Measurements from ENCODE around the gene ST3GAL3. TPM values are rescaled to one million over a fixed set of nuclear protein-coding genes. Genes with fewer than 3 reads are reported as not detected.
A peak's percentile ranks its signal among the peaks of the same experiment; 100 is the strongest.

ST3GAL3 gene
- total RNA-seq, 2 donors from 2014 or later: 21.8 to 23.7 TPM

DNA sequence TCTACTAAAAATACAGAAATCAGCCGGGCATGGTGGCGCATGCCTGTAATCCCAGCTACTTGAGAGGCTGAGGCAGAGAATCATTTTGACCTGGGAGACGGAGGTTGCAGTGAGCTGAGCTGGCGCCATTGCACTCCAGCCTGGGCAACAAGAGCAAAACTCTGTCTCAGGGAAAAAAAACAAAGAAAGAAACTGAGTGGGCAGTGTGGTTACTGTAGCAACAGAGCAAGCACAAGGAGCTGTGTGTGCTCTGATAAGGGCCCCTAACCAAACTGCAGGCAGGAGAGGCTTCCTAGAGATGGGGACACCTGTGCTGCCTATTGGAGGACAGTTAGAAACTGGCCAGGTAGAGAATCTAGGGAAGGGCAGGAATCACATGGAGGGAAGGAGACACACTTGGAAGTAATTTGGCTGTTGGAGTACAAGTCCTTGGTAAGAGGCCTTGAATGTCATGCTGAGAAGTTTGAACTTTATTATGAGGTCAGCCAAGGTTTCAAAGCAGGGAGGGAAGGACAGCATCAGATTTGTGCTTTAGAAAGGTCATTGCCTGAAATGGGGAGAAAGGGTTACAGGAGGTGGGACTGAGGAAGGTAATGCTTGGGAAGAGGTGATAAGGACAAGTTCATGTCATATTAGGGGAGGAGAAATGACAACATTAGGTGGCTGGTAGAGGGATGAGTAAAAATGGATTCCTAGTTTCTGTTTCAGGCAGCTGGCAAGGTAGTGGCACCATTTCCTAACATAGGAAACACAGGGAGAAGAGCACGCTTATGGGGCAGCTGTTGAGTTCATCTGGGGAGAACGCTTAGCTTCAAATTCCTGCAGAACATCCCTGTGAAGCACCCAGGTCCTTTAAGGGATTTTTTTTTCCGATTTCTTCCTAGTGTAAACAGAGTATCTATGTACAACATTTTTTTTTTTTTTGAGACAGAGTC lies 157.0 kb downstream of the ST3GAL3 start:
- peak overlapping the region; percentile 40 for H3K27ac Mint-ChIP-seq
- H3K4me3 Mint-ChIP-seq: peak overlapping the region; percentile 6
- ATAC-seq (replicated peaks): peak; percentile 48
- H3K9me3 Mint-ChIP-seq: no peaks in the 10 kb centered on the region
- H3K27me3 Mint-ChIP-seq: no peaks in the 10 kb centered on the region
- peaks cover 5% of the 10 kb centered on the region for H3K36me3 Mint-ChIP-seq (ENCODE audit: low read depth)
- H3K4me1 Mint-ChIP-seq: peaks cover 14% of the 10 kb centered on the region

DNA sequence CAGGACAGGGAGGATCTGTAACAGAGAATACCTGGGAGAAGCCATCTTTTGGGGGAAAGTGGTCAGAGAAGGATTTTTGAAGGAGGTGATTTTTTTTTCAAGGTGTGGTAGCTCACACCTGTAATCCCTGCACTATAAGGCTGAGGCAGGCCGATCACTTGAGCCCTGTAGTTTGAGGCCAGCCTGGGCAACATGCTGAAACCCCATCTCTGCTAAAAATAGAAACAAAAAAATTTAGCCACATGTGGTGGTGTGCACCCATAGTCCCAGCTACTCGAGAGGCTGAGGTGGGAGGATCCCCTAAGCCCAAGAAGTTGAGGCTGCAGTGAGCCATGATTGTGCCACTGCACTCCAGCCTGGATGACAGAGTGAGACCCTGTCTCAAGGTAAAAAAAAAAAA lies 158.9 kb downstream of the ST3GAL3 start:
- Mint-ChIP-seq H3K9me3 (no peaks in the 10 kb centered on the region), H3K27me3 (no peaks in the 10 kb centered on the region), H3K27ac (peak overlapping the region; percentile 40), H3K4me1 (peaks cover 14% of the 10 kb centered on the region), H3K4me3 (peak overlapping the region; percentile 6), H3K36me3 (ENCODE audit: low read depth) (peaks cover 5% of the 10 kb centered on the region)
- no peak for ATAC-seq (replicated peaks)

DNA sequence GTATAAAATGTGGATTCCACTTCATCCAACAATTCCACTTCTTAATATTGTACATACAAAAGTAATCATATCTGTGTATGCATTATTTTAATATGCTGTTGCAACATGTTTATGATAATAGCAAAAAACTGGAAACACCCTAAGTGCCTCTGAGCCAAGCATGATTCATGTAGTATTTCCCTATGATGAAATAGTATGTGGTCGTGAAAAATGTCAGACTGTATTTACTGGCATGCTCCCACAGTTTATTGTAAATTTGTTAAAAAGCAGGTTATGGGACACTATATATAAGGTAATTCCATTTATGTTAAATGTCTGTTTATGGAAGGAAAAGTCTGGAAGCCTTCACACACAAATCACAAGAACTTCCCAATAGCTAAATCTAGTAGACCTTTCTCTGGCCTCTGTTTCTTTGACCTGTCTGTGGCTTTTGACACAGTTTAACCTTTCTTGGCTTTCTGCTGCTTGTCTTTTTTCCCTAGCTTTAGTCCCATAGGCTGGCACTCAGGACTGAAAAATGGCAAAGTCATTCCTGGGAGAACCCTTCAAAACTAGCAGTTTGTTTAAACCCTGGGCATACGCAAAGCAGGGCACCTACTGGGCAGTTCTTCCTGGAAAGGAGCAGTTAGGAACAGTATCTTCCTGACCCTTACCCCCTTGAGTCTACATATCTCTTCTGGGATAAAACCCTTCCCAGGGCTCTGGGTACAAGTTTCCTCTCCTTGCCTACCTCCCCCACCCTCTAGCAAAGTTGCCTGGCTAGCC lies 160.8 kb downstream of the ST3GAL3 start:
- Mint-ChIP-seq H3K27me3 (no peaks in the 10 kb centered on the region), H3K27ac (peak overlapping the region; percentile 49)
- ATAC-seq (replicated peaks): peak; percentile 42

DNA sequence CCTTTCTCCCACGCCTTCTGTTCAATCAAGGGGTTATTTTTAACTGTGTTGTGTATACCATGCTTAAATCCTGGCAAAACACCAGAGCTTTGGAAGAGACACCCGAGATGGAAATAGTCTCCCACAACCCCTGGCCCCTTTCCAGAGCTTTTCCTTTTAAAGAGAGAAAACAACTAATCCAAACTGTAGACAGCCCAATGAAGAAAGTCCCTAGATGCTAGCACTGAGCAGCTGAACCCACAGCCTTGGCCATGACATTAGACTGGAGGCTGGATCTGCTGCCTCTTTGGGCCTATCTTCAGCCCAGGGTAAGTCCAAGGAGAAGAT lies 161.4 kb downstream of the ST3GAL3 start:
- H3K9me3 Mint-ChIP-seq: no peaks in the 10 kb centered on the region
- peak overlapping the region; percentile 49 for H3K27ac Mint-ChIP-seq
- no peaks in the 10 kb centered on the region for H3K36me3 Mint-ChIP-seq (ENCODE audit: low read depth)
- H3K27me3 Mint-ChIP-seq: no peaks in the 10 kb centered on the region
- ATAC-seq (replicated peaks): no peak
- peaks cover 14% of the 10 kb centered on the region for H3K4me1 Mint-ChIP-seq
- no peak overlapping the region for H3K4me3 Mint-ChIP-seq

More for the DNA sequence above, 160.8 kb downstream of the ST3GAL3 start:
- Mint-ChIP-seq H3K36me3 (ENCODE audit: low read depth) (no peaks in the 10 kb centered on the region), H3K4me3 (no peak overlapping the region), H3K9me3 (no peaks in the 10 kb centered on the region), H3K4me1 (peaks cover 14% of the 10 kb centered on the region)

DNA sequence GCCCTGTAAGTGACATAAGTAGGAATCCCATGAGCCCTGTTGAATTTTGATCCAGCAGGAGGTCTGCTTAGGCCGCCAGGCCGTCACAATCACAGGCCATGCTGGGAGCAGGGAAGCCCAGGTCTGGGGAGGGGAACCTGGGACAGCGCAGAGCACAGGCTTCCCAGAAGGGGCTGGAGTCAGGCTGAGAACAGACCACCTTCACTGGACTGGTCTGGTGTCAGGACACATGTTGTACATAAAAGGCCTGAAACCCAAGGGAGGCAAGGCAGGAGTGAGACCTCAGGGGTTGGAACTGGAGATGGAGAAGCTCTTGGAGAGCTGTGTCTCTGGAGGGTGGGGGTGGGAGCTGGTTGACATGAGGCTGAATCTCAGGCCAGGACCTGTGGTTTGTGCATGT lies 163.0 kb downstream of the ST3GAL3 start:
- Mint-ChIP-seq H3K4me1 (peaks cover 6% of the 10 kb centered on the region), H3K27ac (peak overlapping the region; percentile 53), H3K36me3 (ENCODE audit: low read depth) (no peaks in the 10 kb centered on the region), H3K9me3 (no peaks in the 10 kb centered on the region), H3K27me3 (no peaks in the 10 kb centered on the region), H3K4me3 (no peak overlapping the region)
- ATAC-seq (replicated peaks): no peak

DNA sequence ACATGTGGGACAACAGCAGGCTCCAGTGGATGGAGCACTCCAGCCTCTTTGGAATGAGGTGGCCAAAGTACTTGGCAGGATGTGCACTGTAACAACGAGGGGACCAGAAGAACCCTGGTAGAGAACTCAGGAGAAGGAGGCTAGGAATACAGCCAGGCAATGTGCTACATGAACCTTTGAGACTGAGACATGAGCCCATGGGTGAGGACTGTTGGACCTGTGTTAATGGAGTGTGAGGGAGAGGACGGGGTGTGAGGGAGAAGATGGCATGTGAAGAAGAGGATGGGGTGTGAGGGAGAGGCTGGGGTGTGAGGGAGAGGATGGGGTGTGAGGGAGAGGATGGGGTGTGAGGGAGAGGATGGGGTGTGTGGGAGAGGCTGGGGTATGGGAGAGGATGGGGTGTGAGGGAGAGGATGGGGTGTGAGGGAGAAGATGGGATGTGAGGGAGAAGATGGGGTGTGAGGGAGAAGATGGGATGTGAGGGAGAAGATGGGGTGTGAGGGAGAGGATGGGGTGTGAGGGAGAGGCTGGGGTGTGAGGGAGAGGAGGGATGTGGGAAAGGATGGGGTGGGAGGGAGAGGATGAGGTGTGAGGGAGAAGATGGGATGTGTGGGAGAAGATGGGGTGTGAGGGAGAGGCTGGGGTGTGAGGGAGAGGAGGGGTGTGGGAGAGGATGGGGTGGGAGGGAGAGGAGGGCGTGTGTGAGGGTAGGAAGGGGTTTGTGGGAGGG lies 164.0 kb downstream of the ST3GAL3 start:
- H3K4me3 Mint-ChIP-seq: no peak overlapping the region
- no peaks in the 10 kb centered on the region for H3K4me1 Mint-ChIP-seq
- H3K27ac Mint-ChIP-seq: peak overlapping the region; percentile 53
- ATAC-seq (replicated peaks): no peak
- H3K36me3 Mint-ChIP-seq (ENCODE audit: low read depth): no peaks in the 10 kb centered on the region
- no peaks in the 10 kb centered on the region for H3K27me3 Mint-ChIP-seq
- no peaks in the 10 kb centered on the region for H3K9me3 Mint-ChIP-seq

DNA sequence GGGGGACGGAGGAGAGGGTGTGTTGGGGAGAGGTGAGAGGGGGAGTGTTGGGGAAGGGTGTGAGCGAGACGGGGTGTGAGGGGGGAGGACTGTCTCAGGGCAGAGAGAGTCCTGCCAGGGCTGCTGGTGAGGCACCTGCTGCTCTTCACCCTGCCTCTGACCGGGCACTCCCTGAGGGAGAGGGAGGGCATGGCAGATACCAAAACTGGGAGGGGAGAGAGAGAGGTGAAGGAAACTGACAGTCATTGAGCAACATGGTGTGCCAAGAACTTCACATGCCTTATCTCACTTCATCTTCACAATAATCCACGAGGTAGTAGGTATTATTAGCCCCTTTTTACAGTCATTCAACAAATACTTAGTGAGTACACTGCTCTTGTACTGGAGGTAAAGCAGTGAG lies 164.9 kb downstream of the ST3GAL3 start:
- ATAC-seq (replicated peaks): no peak
- Mint-ChIP-seq H3K27ac (no peak overlapping the region), H3K27me3 (no peaks in the 10 kb centered on the region)

DNA sequence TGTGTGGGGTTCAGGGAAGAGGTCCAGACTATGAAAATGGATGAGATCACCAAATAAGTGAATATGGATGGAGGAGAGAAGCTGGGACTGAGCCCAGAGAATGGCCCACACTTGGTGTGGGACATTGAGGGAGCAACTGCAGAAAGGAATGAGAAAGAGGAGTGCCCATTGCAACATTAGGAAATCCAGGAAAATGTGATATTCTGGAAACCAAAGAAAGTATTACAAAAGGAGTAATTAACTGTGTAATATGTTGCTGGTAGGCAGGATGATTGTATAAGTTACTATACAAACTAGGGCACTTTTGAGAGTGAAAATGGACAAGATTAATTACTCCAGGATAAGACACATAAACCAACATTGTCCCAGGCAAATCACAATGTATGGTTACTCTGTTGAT lies 166.5 kb downstream of the ST3GAL3 start:
- no peak for ATAC-seq (replicated peaks)
- H3K27ac Mint-ChIP-seq: no peak overlapping the region
- H3K4me3 Mint-ChIP-seq: no peak overlapping the region
- no peaks in the 10 kb centered on the region for H3K9me3 Mint-ChIP-seq
- H3K4me1 Mint-ChIP-seq: no peaks in the 10 kb centered on the region
- H3K36me3 Mint-ChIP-seq (ENCODE audit: low read depth): no peaks in the 10 kb centered on the region
- no peaks in the 10 kb centered on the region for H3K27me3 Mint-ChIP-seq

More for the DNA sequence above, 164.9 kb downstream of the ST3GAL3 start:
- Mint-ChIP-seq H3K9me3 (no peaks in the 10 kb centered on the region), H3K36me3 (ENCODE audit: low read depth) (no peaks in the 10 kb centered on the region), H3K4me3 (no peak overlapping the region), H3K4me1 (no peaks in the 10 kb centered on the region)

DNA sequence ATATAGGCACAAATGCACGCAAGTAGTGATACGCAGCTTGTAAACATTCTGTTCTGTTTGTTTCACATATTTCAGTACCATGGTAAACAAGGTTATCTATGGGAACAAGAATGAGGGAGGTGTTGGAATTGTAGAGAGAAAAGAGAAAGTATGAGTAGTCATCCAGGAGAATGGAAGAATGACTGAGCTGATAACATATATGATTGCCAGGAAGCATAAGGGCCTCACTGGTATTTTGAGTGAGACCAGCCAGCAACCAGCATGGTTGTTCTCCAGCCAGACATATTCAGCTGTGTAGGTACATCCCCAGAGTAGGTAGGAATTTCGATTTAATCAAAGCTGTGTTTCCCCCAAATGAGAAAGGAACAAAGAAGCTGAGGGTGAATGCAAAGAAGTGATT lies 167.4 kb downstream of the ST3GAL3 start:
- no peak for ATAC-seq (replicated peaks)
- H3K9me3 Mint-ChIP-seq: no peaks in the 10 kb centered on the region
- H3K27me3 Mint-ChIP-seq: no peaks in the 10 kb centered on the region
- no peak overlapping the region for H3K4me3 Mint-ChIP-seq
- no peak overlapping the region for H3K27ac Mint-ChIP-seq
- no peaks in the 10 kb centered on the region for H3K4me1 Mint-ChIP-seq
- H3K36me3 Mint-ChIP-seq (ENCODE audit: low read depth): no peaks in the 10 kb centered on the region

DNA sequence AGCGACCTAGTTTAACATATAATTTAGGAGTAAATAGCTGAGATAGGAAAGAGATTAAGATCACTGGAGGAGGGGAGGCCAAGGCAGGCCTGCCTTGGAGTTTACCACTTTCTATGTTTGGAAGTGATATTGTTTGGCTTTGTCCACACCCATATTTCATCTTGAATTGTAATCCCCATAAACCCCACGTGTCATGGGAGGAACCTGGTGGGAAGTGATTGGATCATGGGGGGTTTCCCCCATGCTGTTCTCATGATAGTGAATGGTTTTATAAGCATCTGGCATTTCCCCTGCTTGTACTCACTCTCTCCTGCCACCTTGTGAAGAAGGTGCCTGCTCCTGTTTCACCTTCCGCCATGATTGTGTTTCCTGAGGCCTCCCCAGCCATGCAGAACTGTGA lies 168.0 kb downstream of the ST3GAL3 start:
- Mint-ChIP-seq H3K4me3 (no peak overlapping the region), H3K36me3 (ENCODE audit: low read depth) (no peaks in the 10 kb centered on the region), H3K27me3 (no peaks in the 10 kb centered on the region), H3K27ac (no peak overlapping the region), H3K9me3 (no peaks in the 10 kb centered on the region), H3K4me1 (no peaks in the 10 kb centered on the region)
- ATAC-seq (replicated peaks): no peak

DNA sequence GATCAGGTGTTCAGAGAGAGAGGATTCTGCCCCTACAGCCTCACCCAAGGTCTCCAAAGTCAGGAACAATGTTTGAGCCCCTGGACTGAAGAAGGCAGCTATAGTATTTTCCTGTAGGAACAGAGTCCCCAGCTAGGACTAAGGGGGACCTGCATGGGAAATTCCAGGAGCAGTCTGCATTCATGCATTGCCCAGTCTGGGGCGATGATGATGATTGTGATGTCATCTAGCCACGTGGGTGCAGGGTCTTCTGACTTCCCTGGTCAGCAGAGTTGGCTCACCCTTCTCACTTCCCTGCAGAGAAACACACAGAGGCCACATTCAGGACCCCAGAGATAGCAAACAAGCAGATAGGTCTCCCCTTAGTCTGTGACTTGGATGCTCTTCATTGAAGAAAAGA lies 169.8 kb downstream of the ST3GAL3 start:
- H3K27me3 Mint-ChIP-seq: no peaks in the 10 kb centered on the region
- no peak overlapping the region for H3K27ac Mint-ChIP-seq
- H3K9me3 Mint-ChIP-seq: no peaks in the 10 kb centered on the region
- H3K4me1 Mint-ChIP-seq: no peaks in the 10 kb centered on the region
- no peak overlapping the region for H3K4me3 Mint-ChIP-seq
- ATAC-seq (replicated peaks): no peak
- no peaks in the 10 kb centered on the region for H3K36me3 Mint-ChIP-seq (ENCODE audit: low read depth)

DNA sequence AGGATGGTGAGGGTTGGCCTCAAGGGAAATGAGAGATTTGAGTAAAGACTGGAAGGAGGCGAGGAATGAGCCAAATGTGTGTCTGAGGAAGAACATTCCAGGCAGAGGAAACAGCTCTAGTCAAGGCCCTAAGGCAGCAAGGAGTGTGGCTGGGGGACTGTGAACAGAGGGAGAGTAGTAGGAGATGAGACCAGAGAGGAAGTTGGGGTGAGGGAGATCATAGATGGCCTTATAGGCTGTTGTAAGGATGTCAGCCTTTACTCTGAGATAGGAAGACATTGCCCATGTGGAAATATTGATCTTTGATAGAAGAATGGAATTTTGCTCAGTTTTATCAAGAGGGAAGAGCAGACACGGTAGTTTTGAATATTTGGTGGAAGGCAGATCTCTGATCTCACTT lies 171.1 kb downstream of the ST3GAL3 start:
- Mint-ChIP-seq H3K27me3 (no peaks in the 10 kb centered on the region), H3K4me1 (no peaks in the 10 kb centered on the region), H3K36me3 (ENCODE audit: low read depth) (no peaks in the 10 kb centered on the region), H3K4me3 (no peak overlapping the region), H3K27ac (no peak overlapping the region), H3K9me3 (no peaks in the 10 kb centered on the region)
- no peak for ATAC-seq (replicated peaks)

DNA sequence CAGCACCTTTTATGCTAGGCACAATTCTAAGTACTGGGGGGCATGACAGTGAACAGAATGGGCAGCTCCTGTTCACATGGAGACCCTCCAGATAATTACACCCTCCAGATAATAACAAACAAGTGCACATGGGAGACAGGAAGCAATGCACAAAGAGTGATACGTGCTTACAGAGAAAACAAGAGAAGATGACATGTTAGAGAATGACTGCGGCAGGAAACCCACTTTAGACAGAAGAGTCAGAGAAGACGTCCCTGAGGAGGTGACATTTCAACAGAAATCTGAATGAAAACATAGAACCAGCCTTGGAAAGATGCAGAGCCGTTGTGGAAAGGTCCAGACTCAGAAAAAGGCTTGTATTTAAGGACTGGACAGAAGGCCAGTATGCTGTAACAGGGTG lies 171.5 kb downstream of the ST3GAL3 start:
- no peak overlapping the region for H3K4me3 Mint-ChIP-seq
- ATAC-seq (replicated peaks): no peak
- no peak overlapping the region for H3K27ac Mint-ChIP-seq
- H3K4me1 Mint-ChIP-seq: no peaks in the 10 kb centered on the region
- H3K9me3 Mint-ChIP-seq: no peaks in the 10 kb centered on the region
- H3K27me3 Mint-ChIP-seq: no peaks in the 10 kb centered on the region
- H3K36me3 Mint-ChIP-seq (ENCODE audit: low read depth): no peaks in the 10 kb centered on the region

DNA sequence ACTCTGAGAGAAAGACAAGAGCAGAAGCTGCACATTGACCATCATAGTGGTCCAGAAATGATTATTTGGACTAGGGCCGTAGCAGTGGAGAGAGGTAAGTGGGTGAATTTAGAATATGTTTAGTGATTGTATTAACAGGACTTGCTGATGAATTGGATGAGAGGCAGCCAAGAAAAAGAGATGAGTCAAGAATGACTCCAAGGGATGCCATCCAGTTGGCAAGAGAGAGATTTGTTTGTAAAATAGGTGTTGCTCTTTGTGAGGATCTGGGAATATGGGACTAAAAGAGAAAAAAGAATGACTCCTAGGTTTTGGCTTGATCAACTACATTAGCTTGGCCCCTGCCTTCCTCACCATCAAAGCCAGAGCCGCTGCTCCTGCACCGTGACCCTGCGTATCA lies 172.1 kb downstream of the ST3GAL3 start:
- H3K4me1 Mint-ChIP-seq: no peaks in the 10 kb centered on the region
- no peak for ATAC-seq (replicated peaks)
- no peak overlapping the region for H3K4me3 Mint-ChIP-seq

More for the DNA sequence above, 172.1 kb downstream of the ST3GAL3 start:
- no peak overlapping the region for H3K27ac Mint-ChIP-seq
- H3K9me3 Mint-ChIP-seq: no peaks in the 10 kb centered on the region
- no peaks in the 10 kb centered on the region for H3K27me3 Mint-ChIP-seq
- H3K36me3 Mint-ChIP-seq (ENCODE audit: low read depth): no peaks in the 10 kb centered on the region
